Activated CD4-positive, alpha-beta T cell treated with anti-CD3 and anti-CD28 coated beads, Interleukin-2, amount 50 U/mL, for 16 hours (primary cell): ENCODE measurements around the gene LHPP.
"Not testable (repeated sequence)": the region's sequence is repeated elsewhere in the genome, so short reads cannot be mapped to it uniquely, and the experiment has no call there.

Experiments used
- DNase-seq: peaks from one replicate; pipeline ENCODE4 v3.0.0-alpha.2; 2020

The LHPP gene

DNA sequence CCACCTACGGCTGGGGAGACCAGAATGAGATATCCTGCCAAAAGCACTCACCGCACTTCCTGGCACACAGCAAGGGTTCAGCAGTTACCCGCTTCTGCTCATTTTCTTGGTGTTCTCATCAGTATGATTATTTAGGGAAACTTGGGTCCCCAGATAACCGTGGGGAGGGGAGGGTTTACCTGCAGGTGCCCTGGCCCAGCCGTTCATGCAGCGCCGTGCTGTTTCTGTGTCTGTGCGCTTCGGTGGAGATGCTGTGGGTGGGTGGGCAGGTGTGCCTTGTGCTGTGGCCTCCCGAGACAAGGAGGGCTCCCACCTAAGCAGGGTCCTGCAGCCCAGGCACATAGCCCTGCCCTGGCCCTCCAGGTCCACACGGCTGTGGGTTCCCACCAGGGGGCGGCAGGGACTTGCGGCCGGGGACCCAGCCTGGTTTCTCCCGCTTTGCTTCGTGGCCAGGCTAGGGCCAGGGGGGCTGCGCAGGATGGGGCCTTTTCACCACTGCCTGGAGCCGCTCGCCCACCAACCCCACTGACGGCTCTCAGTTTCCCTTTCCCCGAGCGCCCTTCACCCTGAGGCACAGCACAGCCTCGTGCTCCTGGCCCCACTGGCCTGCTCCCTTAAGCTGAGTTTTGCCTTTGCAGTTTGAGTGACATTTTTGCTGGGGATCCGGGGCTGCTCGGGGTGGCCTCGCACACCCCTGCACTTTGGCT, 78.5 kb downstream of the LHPP start:
- peak; percentile 39 for DNase-seq

GRCh38 chr10:124541076-124541903, 79.7 kb downstream of the LHPP start:
- DNase-seq, result no peak

DNA sequence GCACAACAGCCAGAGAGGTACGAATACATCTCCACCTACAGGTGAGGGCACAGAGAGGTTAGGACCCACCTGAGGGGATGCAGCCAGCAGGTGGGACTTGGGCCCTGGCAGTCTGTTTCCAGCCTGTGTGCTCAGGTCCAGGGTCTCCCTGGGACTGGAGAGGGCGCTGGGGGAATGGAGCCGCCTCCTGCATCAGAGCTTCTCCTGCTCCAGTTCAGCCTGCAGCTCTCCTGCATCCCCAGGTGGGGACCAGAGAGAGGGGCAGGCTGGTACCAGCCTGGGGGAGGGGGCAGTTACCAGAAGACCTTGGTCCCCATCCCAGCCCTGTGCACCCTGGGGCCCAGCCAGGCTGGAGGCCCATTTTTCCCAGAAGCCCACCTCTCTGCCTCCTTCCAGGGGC, 80.7 kb downstream of the LHPP start:
- no peak for DNase-seq

DNA sequence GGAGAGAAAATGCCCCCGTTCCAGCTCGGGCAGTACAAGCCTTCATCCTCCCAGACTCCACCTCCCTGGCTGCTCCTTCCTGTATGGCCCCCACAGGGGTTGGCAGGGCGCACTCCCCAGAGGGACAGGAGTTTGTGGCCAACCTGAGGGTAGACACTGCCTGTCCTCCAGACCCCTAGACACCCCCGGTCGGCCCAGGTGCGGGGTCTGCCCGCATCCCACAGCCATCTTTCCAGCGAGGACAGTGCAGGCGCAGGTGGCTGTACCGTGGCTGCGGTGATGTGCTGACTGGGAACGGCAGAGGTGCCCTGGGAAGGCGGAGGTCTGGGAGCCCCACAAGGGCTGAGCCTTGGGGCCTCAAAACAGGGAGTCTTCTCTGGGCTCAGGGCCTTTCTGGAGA, 81.5 kb downstream of the LHPP start:
- DNase-seq, result no peak

DNA sequence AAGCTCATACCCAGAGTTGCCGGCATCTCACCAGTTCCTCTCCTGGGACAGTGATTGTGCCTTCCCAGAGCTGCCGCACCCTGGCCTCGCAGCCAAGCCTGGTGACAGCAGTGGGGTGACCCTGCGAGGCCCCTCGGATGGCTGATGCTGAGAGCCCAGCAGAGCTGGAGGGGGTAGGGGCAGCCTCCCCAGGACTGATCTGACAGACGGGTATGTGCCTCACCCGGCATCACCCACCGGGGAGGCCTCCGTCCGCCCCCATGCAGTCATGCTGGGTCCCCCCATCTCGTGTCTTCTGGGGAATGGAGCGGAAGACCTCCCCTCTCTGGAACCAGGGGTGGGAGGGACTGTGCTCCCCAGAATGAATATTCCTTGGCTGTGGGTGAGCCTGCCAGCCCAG, 82.3 kb downstream of the LHPP start:
- no peak for DNase-seq

- no peak for DNase-seq
Measured at GRCh38 chr10:124544711-124545110, 83.1 kb downstream of the LHPP start.

GRCh38 chr10:124545351-124546054, 83.9 kb downstream of the LHPP start:
- no peak for DNase-seq

GRCh38 chr10:124546055-124546369, 84.4 kb downstream of the LHPP start:
- DNase-seq, result no peak

GRCh38 chr10:124546957-124547646, 85.5 kb downstream of the LHPP start:
- DNase-seq, result no peak

- DNase-seq, result no peak
Measured at GRCh38 chr10:124547647-124548168, 86.1 kb downstream of the LHPP start.

- not testable (repeated sequence) for DNase-seq
Measured at GRCh38 chr10:124549171-124549570, 87.5 kb downstream of the LHPP start.

- no peak for DNase-seq
Measured at GRCh38 chr10:124550293-124551034, 88.8 kb downstream of the LHPP start.

- DNase-seq, result no peak
Measured at GRCh38 chr10:124551097-124551496, 89.5 kb downstream of the LHPP start.

DNA sequence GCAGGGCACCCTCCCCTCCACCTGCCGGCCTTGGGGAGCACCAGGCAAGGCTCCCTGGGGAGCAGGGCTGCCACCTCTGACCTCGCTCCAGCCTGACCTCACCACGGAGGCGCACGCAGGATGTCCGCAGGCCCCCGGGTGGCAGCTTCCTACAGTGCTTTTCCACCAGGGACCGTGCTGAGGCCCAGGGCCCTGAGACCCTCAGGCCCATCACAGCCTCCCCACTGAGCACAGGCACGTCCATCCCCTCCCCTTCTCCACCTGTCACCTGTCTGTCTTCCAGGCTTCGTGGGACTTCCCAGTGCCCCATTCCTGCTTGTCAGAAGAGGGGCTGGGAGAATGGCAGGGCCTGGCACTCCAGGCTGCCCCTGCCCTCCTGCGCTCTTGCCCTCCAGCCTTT, 90.1 kb downstream of the LHPP start:
- no peak for DNase-seq

GRCh38 chr10:124552691-124553276, 91.2 kb downstream of the LHPP start:
- no peak for DNase-seq

DNA sequence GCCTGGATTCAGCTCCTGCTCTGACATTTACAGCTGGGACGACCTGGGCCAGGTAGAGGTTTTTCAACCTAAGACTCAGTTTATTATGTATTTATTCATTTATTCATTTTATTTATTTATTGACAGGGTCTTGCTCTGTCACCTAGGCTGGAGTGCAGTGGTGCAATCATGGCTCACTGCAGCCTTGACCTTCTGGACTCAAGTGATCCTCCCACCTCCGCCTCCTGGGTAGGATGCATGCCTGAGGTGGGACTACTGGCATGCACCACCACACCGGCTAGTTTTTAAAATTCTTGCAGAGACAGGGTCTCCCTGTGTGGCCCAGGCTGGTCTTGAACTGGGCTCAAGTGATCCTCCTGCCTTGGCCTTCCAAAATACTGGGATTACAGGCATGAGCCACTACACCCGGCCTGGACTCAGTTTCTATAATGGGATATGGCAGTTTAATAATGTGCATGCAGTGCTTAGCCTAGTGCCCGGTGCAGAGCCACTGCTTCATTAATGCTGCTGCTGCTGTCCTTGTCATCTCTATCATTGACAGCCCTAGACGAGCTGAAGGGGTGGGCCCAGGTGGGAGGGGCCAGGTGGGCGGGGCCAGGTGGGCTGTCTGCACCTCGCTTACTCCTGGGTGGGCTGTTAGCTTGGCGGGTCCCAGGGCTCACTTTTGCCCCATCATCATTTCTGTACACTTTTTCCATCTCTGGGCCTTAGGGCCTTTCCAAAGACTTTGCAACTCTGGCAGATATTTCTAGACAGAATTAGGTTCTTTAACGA, 92.6 kb downstream of the LHPP start:
- DNase-seq, result no peak

GRCh38 chr10:124557167-124557566, 95.5 kb downstream of the LHPP start:
- no peak for DNase-seq

- no peak for DNase-seq
Measured at GRCh38 chr10:124557648-124558338, 96.2 kb downstream of the LHPP start.

GRCh38 chr10:124558339-124559321, 97.0 kb downstream of the LHPP start:
- DNase-seq, result no peak
